Stimulated activated CD4-positive, alpha-beta T cell treated with anti-CD3 and anti-CD28 coated beads, Interleukin-4, amount 100 ng/mL, for 48 hours (primary cell): ENCODE results near the gene KLHDC2.
"Not testable (repeated sequence)": the region's sequence is repeated elsewhere in the genome, so short reads cannot be mapped to it uniquely, and the experiment has no call there.

Experiments
- DNase-seq, 2 donors: peaks; one replicate each; pipeline ENCODE4 v3.0.0-alpha.2; 2020; ENCODE audit warnings: low read depth in 2 of 2

The KLHDC2 gene, protein sequence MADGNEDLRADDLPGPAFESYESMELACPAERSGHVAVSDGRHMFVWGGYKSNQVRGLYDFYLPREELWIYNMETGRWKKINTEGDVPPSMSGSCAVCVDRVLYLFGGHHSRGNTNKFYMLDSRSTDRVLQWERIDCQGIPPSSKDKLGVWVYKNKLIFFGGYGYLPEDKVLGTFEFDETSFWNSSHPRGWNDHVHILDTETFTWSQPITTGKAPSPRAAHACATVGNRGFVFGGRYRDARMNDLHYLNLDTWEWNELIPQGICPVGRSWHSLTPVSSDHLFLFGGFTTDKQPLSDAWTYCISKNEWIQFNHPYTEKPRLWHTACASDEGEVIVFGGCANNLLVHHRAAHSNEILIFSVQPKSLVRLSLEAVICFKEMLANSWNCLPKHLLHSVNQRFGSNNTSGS

DNA sequence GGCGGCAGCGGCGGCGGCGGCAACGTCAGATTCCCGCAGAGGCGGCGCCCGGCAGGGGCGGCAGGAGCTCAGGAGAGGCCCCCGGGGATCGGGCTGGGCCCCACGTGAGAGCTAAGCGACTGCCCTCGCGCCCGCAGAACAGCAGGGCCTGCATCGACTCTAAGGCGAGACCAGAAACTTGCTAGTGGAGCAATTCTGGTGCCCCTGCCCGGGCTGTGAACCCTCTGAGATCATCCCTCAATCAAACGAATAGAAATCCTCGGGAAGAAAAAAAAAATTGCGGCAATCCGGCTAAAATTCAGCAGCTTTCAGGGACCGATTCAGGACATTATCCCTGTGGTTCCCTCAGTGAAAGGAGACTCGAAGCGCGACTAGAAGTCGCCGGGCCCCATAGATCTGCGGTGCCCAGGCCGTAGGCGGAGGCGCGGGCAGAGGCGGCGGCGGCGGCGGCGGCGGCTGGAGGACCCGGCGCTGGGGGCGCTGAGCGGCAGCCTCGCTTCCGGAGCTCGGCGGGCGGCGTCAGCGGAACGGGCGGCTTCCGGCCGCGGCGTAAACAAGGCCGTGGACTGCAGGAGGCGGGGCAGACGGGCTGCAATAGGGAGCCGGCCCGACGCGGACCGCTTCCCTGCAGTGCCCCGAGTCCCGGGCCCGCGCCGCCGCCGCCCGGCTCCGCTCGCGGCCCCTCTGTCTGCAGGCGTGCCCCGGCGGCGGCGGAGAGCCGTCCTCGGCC lies at the start of gene KLHDC2:
Gene KLHDC2 (plus strand): TSS at position 583 of the 730 bp plus-strand sequence. CDS start 316 bp downstream, outside the sequence.
- peak; percentile 80 to 88 for DNase-seq

DNA sequence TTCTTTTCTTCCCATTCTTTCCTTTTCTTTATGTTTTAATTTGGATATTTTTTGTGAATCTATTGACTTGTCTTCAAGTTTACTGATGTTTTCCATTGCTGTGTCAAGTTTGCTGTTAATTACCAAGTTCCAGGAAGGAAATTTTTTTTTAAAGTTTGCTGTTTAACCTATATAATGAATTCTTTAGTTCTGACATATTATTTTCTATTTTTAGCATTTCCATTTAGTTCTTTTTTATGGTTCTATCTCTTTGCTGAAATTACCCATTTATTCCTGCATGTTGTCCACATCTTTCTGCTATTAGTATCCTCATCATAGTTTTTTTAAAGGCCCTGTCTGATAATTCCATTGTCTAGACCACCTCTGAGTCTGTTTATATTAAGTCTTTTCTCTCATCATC lies 47.2 kb upstream of the KLHDC2 start:
- no peak for DNase-seq

DNA sequence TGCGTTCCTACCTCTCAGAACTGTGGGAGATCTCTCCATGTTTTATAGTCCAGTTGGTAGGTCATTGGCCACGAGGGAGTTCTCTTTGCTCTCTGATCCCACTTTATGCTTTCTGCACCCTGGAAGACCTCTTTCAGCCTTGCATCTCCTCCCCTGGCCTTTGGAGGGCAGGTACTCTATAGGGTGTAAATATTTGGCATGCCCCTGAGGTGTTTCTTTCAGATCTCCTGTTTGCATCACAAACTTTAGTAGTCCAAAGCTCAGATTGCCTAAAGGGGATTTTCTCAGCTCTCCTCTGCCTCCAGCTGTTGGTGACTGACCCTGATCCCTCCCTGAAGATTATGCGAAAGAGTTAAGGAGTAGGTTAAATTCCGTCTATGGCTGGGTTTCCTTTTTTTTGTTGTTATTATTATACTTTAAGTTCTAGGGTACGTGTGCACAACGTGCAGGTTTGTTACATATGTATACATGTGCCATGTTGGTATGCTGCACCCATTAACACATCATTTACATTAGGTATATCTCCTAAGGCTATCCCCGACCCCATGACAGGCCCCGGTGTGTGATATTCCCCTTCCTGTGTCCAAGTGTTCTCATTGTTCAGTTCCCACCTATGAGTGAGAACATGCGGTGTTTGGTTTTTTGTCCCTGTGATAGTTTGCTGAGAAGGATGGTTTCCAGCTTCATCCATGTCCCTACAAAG lies 46.1 kb upstream of the KLHDC2 start:
- not testable (repeated sequence) for DNase-seq

DNA sequence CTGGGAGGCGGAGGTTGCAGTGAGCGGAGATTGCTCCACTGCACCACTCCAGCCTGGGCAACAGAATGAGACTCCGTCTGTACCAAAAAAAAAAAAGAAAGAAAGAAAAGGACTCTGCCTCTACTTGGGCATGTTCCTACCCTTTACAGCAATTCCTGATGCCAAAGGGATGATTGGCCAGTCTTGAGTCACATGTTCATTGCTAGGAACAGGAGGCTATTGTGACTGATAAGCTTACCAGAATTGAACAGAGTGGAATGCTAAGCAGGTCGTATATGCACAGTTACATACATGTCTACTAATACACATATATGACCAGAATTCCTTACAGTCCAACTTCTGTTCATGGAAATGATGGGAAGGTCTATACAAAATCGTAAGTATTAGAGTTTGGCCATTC lies 40.8 kb upstream of the KLHDC2 start:
- DNase-seq, result no peak

DNA sequence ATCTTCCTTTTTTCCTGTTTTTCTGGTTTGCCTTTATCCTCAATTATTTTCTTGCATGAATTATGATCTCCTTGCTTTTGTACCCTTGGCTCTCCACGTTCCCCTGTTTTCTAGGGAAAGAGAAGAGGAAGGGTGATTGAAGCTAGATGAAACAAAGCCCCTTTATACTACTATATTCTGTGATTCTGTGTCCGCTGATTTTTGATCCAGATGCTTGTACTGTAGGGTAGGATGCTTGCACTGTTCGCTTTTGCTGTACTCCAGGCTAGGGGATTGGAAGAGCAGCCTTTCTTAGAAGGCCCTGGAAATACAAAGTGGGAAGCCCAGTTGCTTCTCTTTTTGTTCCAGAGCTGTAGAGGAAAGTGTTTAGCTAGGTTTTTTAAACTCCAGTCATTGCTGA lies 35.1 kb upstream of the KLHDC2 start:
- no peak for DNase-seq

DNA sequence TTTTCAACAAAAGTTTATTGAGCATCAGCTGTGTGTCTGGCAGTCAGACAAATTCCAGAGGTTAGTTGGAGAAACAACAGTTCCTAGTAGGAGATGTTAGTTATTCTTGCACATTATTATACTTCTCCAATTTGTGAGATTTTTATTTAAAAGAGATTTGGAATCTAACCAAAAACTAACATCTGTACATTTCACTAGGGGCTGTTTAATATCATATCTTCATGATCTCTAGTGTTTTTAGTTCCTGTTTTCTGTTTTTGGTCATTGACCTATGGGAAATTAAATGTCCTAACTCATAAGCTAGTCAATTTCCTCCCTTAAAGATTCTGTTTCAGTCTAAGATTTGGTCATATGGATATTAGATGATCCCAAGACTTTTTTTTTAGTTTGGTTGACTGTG lies 34.1 kb upstream of the KLHDC2 start:
- no peak for DNase-seq

DNA sequence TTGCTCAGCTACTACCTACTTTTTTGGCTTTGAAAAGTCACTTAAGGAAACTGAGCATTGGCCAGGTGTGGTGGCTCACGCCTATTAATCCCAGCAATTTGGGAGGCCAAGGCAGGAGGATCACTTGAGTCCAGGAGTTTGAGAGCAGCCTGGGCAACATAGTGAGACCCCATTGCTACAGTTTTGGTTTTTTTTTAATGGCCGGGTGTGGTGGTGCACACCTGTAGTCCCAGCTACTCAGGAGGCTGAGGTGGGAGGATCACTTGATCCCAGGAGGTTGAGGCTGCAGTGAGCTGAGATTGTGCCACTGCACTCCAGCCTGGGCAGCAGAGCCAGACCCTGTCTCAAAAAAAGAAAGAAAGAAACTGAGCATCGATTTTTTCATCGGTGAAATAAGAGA lies 32.3 kb upstream of the KLHDC2 start:
- DNase-seq, result not testable (repeated sequence)

DNA sequence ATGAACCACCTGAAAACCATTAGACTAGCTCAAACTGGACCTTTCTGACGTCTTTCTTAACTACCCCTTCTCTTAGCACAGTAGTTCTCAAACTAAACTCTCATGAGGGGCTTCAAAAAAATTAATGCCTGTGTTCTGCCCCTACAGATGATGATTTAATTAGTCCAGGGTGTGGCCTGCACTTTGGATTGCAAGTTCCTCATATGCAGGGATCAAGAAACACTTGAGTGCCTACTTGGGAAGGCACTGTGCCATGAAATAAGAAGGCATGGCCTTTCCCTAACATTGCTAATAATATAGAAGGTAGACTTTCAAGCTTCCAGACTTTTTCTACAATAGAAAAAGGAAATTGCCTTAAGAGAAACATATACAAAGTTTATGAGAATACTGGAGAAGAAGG lies 22.8 kb upstream of the KLHDC2 start:
- DNase-seq, result no peak

DNA sequence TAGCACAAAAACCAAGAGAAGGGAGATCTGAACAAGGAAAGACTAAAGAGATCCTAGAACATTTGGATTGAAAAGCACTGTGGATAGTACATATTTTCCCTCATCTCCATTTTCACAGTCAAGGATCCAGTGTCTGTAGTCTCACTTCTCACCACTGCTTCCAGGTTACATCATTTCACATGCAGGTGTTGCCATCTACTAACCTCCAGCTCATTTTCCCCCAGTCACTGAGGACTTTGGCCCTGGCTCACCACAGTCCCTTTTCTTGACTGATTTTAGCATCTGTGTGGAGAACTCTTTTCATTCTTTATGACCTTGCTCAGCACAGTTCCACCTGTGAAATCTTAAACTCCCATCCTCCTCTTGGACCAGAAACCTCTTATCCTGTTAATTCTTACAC lies 21.5 kb upstream of the KLHDC2 start:
- DNase-seq, result not testable (repeated sequence)

DNA sequence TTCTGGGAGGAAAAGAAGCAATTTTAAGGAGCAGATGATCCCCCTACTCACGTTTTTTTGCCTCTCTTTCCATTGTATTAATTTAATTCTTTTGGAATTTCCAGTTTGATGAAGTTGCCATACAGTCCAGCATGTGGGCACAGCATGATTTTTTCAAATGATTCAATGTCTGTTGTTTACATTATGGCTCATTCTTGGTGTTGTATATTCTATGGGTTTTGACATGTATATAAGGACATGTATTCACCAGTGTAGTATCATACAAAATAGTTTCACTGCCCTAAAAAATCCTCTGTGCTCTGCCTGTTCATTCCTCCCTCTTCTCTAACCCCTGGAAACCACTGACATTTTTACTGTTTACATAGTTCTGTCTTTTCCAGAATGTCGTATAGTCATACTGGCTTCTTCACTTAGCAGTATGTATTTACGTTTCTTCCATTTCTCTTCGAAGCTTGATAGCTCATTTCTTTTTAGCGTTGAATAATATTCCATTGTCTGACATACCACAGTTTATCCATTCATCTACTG lies 13.3 kb upstream of the KLHDC2 start:
- no peak for DNase-seq

DNA sequence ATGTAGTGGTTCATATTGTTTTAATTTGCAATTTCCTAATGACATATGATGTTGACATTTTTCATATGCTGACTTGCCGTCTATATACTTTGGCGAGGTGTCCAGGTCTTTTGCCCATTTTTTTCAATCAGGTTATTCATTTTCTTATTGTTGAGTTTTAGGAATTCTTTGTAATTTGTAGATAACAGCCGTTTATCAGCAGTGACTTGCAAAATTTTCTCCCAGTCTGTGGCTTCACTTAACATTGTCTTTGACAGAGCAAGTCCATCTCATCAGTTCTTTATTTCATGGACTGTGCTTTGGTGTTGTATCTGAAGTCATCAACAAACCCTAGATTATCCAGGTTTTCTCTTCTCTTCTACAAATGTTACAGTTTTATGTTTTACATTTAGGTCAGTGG lies 12.6 kb upstream of the KLHDC2 start:
- DNase-seq, result no peak

DNA sequence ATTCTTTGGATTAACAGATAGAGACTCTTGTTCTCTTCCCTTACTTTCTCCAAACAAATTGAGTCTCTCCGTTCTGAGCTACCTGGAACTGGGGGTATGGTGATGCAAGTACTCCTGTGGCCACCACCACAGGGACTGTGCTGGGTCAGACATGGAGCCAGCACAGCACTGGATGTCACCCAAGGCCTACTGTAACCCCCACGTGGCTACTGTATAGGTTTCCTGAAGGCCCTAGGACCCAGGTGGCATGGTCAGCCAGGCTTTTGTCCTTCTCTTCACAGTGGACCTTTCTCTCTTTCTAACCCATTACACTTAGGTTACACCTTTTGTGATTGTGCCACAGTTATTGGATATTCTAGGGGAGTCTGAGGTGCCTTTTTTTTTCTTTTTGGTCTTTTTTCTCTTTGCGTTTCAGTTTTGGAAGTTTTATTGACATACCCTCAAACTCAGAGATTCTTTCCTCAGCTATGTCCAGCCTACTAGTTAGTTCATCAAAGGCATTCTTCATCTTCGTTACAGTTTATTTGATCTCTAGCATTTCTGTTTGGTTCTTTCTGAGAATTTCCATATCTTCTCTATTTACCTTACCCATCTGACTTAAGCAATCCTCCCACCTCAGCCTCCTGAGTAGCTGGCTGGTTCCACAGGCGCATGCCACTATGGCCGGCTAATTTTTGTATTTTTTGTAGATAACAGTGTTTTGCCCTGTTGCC lies 6.0 kb upstream of the KLHDC2 start:
- DNase-seq, result no peak

DNA sequence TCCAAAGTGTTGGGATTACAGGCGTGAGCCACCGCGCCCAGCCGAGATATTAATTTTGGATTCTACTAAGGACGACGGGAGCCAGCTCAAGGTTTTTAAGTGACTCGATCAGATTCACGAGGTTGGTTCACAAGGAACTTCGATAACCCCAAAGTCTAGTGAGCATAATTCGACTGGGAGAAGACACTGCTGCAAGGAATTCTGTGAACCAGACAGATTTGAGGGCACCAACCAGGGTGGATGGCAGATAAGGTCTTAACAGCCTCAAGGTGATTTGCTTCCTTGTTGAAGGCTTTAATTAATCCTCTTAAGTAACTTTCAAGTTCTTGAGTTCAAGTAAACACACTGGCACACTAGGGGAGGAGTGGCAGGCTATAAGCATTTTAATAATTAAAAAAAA lies 1.1 kb upstream of the KLHDC2 start:
- DNase-seq, result no peak

DNA sequence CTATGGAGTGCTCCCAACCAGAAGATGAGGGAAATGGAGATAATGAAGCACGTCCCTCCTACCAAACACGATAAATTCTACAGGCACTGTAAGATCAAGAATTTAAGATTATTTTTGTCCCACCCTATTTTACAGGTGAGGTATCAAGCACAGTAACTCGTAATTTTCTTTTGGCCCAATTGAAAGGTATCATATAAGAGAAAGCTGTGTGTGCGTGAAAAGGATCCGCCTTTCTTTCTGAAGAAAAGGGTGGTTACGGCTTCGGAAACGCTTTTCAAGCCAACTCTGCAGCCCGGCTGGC lies 733 bp upstream of the KLHDC2 start:
- DNase-seq, result no peak

DNA sequence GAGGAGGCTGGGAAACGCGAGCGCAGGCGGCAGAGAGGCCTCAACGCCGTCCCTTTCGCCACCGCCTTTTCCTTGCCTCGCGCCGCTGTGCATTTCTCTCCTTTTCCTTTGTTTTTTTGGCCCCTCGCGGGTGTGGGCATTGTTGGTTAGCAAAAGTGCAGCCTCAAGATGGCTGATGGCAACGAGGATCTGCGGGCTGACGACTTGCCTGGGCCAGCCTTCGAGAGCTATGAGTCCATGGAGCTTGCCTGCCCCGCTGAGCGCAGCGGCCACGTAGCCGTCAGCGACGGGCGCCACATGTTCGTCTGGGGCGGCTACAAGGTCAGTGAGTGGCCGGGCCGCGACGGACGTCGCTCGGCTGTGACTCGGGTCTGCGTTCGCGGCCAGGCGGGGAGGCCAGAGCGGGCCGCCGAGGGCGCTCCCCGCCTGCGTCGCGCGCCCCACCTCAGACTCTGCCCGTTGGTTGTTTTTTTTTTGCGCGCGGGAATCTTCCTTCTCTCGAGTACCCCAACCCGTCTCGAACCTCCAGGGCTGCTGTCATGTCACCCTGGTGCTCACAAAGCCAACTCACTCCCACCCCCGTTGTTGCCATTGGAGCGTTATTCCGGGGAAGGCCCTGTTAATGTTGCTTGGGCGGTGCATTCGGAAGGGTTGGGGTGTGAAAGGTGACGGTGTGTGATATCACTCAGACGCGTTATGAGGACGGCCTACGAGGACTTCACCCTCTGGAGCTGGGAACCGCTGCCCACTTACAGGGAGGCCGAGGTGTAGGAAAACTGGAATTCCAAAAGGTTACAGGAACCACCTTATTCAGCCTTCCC lies 558 bp downstream of the KLHDC2 start:
- peak; percentile 60 to 74 for DNase-seq

DNA sequence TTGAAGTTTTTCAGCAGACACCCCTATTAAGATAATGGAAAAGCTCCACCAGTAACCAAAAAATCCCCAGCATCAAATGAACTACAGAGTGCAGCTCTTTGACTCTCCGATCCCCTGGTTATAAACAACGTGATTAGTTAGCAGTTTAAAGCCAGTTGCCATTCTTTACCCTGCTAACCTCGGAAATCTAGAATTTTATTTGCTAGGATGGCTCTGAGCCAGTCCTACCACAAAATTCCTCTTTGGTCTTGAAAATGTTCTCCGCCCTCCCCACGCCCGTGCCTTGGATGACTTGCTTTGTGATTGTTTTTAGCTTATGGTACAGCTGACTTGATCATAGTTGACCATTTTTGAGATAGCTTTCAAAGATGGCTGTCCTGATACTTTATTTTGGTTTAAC lies 1.2 kb downstream of the KLHDC2 start:
- DNase-seq, result no peak

DNA sequence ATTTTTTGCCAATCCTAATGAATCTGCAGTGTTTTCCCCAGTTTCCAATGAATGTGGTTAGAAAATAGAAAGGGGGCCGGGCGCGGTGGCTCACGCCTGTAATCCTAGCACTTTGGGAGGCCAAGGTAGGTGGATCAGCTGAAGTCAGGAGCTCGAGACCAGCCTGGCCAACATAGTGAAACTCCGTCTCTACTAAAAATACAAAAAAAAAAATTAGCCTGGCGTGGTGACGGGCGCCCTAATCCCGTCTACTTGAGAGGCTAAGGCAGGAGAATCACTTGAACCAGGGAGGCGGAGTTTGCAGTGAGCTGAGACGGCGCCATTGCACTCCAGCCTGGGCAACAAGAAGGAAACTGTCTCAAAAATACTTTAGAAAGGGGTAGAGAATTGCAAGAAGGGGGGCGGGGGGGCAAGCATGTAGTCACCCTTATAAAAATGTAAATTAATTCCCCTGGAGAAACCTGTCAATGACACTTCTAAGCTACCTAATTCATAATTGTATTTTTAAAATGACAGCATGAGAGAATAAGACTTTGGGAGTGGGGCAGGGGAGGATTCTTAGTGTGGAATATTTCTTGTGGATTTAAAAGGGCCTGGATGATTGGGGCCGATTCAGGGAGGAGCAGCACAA lies 1.7 kb downstream of the KLHDC2 start:
- DNase-seq, result no peak

DNA sequence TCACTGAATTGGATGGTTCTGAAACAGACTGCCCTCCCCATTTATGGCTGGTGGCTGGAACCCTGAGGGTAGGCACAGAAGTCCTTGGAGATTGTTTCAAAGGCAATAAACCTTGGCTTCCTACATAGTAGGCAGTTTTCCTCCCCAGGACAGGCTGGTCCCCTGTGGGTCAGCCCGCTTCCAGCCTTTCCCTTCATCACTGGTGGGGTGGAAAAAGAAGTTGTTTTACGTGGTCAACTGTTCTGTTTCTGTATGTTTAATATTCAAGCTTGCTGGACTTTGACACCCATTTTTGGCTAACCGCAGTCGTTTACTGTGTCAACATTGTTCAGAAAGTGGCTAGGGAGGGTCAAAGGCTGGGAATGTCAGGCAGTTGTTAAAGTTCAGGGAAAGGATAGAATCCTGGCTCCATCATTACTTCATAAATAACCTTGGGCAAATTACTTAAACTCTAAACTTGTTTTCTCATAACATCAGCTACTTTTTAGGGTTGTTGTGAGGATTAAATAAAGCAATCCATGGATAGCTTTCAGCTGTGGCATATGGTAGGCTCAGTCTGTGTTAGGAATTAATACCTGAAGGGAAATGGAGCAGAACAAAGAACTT lies 2.4 kb downstream of the KLHDC2 start:
- DNase-seq, result no peak

DNA sequence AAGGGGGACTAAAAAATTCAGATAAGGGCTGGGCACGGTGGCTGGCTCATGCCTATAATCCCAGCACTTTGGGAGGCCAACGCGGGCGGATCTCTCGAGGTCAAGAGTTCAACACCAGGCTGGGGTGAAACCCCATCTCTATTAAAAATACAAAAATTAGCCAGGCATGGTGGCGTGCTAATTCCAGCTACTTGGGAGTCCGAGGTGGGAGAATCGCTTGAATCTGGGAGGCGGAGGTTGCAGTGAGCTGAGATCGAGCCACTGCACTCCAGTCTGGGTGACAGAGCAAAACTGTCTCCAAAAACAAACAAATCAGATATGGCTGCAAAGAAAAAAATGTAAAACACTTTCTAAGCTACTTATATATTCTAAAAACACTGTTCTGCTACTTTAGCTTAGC lies 3.7 kb downstream of the KLHDC2 start:
- not testable (repeated sequence) for DNase-seq

DNA sequence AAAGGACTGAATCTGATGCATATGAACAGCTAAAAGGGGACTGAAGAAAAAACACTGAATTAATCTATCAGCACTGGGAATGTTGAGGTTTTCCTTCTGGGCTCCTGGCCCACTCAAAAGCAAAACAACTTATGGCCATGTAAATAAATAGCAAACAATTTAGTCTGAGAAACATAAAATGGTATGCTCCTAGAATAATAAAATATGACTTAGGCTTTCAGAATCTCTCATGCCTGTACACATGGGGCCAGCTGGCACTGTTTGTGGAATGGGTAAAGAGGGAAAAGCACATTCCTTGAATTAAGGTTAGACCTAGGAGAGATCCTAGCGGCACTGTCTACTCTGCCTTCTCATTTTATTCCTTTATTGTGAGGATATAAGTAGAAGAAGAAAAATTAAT lies 6.2 kb downstream of the KLHDC2 start:
- DNase-seq, result no peak
